Heart left ventricle (tissue), 16 donors: ENCODE results near the gene ADAMTS3. TPM values are rescaled to one million over a fixed set of nuclear protein-coding genes. Genes with fewer than 3 reads are reported as not detected.
A peak's percentile ranks its signal among the peaks of the same experiment; 100 is the strongest.

Source experiments
- ATAC-seq, 4 donors: fragments of 200-7000 bp; cut with Tn5 transposase; one replicate each; pipeline ENCODE4 v1.9.1; 2020 to 2022; ENCODE audit warnings: moderate library complexity in 4 of 4, mild to moderate bottlenecking in 3 of 4, moderate number of reproducible peaks in 1 of 4
- DNase-seq, 5 donors: peaks; one replicate each; pipeline ENCODE4 v3.0.0-alpha.2; 2020
- H3K27ac ChIP-seq, 12 donors: fragments of 200-600 bp; sonication (generic) in 4 of 12; one replicate each; pipeline versions ENCODE4 v1.5.0 to v1.8.0; 2016 to 2022; ENCODE audit warnings: mild to moderate bottlenecking in 2 of 12
- H3K27me3 ChIP-seq, 9 donors: fragments of 200-600 bp; sonication (generic) in 2 of 9; one replicate each; pipeline versions ENCODE4 v1.5.1 to v1.8.0; 2016 to 2022; ENCODE audit warnings: mild to moderate bottlenecking in 3 of 9
- H3K36me3 ChIP-seq, 9 donors: fragments of 200-600 bp; sonication (generic) in 2 of 9; one replicate each; pipeline versions ENCODE4 v1.5.0 to v1.8.0; 2018 to 2022; ENCODE audit warnings: mild to moderate bottlenecking in 2 of 9
- H3K4me1 ChIP-seq, 12 donors: fragments of 200-600 bp; sonication (generic) in 4 of 12; one replicate each; pipeline versions ENCODE4 v1.5.0 to v1.8.0; 2016 to 2022; ENCODE audit warnings: mild to moderate bottlenecking in 3 of 12
- H3K4me3 ChIP-seq, 12 donors: fragments of 200-600 bp; sonication (generic) in 4 of 12; one replicate each; pipeline versions ENCODE4 v1.5.0 to v1.8.0; 2017 to 2022; ENCODE audit warnings: mild to moderate bottlenecking in 9 of 12, moderate library complexity in 4 of 12
- H3K9me3 ChIP-seq, 12 donors: fragments of 200-600 bp; sonication (generic) in 4 of 12; one replicate each; pipeline versions ENCODE4 v1.5.0 to v1.8.0; 2016 to 2022; ENCODE audit warnings: mild to moderate bottlenecking in 1 of 12
- POLR2A ChIP-seq, 2 donors: fragments of 450-650 bp; IDR thresholded peaks; one replicate each; pipeline ENCODE4 v1.6.1; 2017; ENCODE audit warnings: antibody characterized with exemption in 2 of 2, mild to moderate bottlenecking in 2 of 2, moderate library complexity in 2 of 2
- WGBS, 4 donors: extraction: QIAGEN DNeasy Blood & Tissue Kit in 2 of 4; methylation state at CpG; one replicate each; pipeline versions ENCODE4 v1.1.5 to v1.1.7; 2013 to 2018; 5-methylcytosine and 5-hydroxymethylcytosine counted together
- intact Hi-C, 10 donors: fragments of 100-400 bp; cut with DNase I; formaldehyde crosslinking; loops; one replicate each; pipeline versions ENCODE4 v1.11.1 to v1.14.2; 2022
- polyA plus RNA-seq, 2 donors: library from polyadenylated mRNA; stranded (reverse); fragments of 200-250 nt; gene quantifications; one replicate each; pipeline ENCODE4 v1.2.3, GENCODE V29; 2013
- total RNA-seq, 9 donors: library from RNA; depleted of rRNA in 2 of 9; stranded (reverse); fragments of >200 nt in 2 of 9; fragmentation: NEBNext Ultra II Directional in 3 of 9; extraction: Animal tissue kit (Norgen Biotek cat#: 25700) in 3 of 9; gene quantifications; one replicate each; pipeline versions ENCODE4 v1.1.0 to v1.2.4, GENCODE V29; 2016 to 2023
- TF ChIP-seq, protein P1 (sequence below), 12 donors: fragments of 200-600 bp; sonication (generic) in 4 of 12; IDR thresholded peaks; one replicate each; pipeline versions ENCODE4 v1.5.0 to v1.8.0; 2018 to 2022; ENCODE audit warnings: antibody characterized with exemption in 12 of 12, mild to moderate bottlenecking in 5 of 12
- donor health status: ischemic (EF 13 %, LVEDD 7.1; RV severe dilation, severe dysfunction).
- donor health status: healthy with polysubstance abuse.
- donor health status: DM: no; HTN: yes; CAD: no.
- donor health status: DM: no; HTN: no; CAD: no.
- donor health status: ischemic (EF 25% LVEDD 6.9; RV normal size, moderate dysfunction).
- donor health status: ischemic (EF 25% LVEDD 5.7; RV mildly dilated, moderate dysfunction).
- donor health status: healthy.
- donor health status: DM: yes; HTN: yes; CAD: no.
- donor health status: ischemic (EF 35%, LVEDD 5.7; RV mildly dilated, moderate dysfunction).
- donor health status: nonischemic (EF 11% LVEDD 7.7; RV severe dilation, severe dysfunction).
- donor health status: DM: yes; HTN: yes; CAD: no.
- donor health status: PGD.
- donor health status: ischemic (EF 29% LVEDD 5.4; RV normal size, mild dysfunction).
- donor health status: nonischemic (EF 23%, LVEDD 6.1; RV moderate dilation, normal function).

ADAMTS3 gene
- total and polyA plus RNA-seq, 11 donors = 0.08 to 3.3 (median 0.42) TPM; not detected in 1

GRCh38 chr4:72376901-72377300, 192.1 kb downstream of the ADAMTS3 start:
- Histone ChIP-seq H3K4me1 (peaks cover 0 to 15% (median 2%) of the 10 kb centered on the region in 12 donors), H3K36me3 (no peaks in the 10 kb centered on the region), H3K27me3 (no peaks in the 10 kb centered on the region), H3K4me3 (no peak overlapping the region), H3K9me3 (no peaks in the 10 kb centered on the region), H3K27ac (no peak overlapping the region)
- DNase-seq = no peak
- no peak for TF ChIP-seq POLR2A (IDR thresholded peaks at IDR 0.05)
- TF ChIP-seq, protein P1, sequence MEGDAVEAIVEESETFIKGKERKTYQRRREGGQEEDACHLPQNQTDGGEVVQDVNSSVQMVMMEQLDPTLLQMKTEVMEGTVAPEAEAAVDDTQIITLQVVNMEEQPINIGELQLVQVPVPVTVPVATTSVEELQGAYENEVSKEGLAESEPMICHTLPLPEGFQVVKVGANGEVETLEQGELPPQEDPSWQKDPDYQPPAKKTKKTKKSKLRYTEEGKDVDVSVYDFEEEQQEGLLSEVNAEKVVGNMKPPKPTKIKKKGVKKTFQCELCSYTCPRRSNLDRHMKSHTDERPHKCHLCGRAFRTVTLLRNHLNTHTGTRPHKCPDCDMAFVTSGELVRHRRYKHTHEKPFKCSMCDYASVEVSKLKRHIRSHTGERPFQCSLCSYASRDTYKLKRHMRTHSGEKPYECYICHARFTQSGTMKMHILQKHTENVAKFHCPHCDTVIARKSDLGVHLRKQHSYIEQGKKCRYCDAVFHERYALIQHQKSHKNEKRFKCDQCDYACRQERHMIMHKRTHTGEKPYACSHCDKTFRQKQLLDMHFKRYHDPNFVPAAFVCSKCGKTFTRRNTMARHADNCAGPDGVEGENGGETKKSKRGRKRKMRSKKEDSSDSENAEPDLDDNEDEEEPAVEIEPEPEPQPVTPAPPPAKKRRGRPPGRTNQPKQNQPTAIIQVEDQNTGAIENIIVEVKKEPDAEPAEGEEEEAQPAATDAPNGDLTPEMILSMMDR (IDR thresholded peaks at IDR 0.05) = no peak
- ATAC-seq = no peak
- intact Hi-C loops = no loop called here

GRCh38 chr4:72375073-72375736, 193.8 kb downstream of the ADAMTS3 start:
- ATAC-seq = no peak
- Histone ChIP-seq H3K4me3 (no peak overlapping the region), H3K27ac (no peak overlapping the region), H3K9me3 (no peaks in the 10 kb centered on the region), H3K36me3 (no peaks in the 10 kb centered on the region), H3K4me1 (peaks cover 0 to 15% (median 2%) of the 10 kb centered on the region in 12 donors), H3K27me3 (no peaks in the 10 kb centered on the region)
- TF ChIP-seq, protein P1 (IDR thresholded peaks at IDR 0.05) = no peak
- no peak for TF ChIP-seq POLR2A (IDR thresholded peaks at IDR 0.05)
- intact Hi-C loops = no loop called here
- DNase-seq = no peak
- WGBS, 4 donors = 43 to 60% (median 51%) methylated on average over 4 of the region's 4 CpGs

GRCh38 chr4:72374159-72374558, 194.9 kb downstream of the ADAMTS3 start:
- no peaks in the 10 kb centered on the region for H3K9me3 ChIP-seq
- no peaks in the 10 kb centered on the region for H3K36me3 ChIP-seq
- ATAC-seq (peak in 3 of 4 donors; percentile 54 to 59 (median 55)), DNase-seq (no peak)
- H3K4me1 ChIP-seq = peaks cover 0 to 15% (median 2%) of the 10 kb centered on the region in 12 donors
- H3K27me3 ChIP-seq = no peaks in the 10 kb centered on the region
- WGBS, 4 donors = 16 to 20% (median 18%) methylated on average over 1 of the region's 1 CpG
- no peak for TF ChIP-seq POLR2A (IDR thresholded peaks at IDR 0.05)
- TF ChIP-seq, protein P1 (IDR thresholded peaks at IDR 0.05) = no peak
- intact Hi-C loops = no loop called here
- H3K4me3 ChIP-seq = no peak overlapping the region
- no peak overlapping the region for H3K27ac ChIP-seq

DNA sequence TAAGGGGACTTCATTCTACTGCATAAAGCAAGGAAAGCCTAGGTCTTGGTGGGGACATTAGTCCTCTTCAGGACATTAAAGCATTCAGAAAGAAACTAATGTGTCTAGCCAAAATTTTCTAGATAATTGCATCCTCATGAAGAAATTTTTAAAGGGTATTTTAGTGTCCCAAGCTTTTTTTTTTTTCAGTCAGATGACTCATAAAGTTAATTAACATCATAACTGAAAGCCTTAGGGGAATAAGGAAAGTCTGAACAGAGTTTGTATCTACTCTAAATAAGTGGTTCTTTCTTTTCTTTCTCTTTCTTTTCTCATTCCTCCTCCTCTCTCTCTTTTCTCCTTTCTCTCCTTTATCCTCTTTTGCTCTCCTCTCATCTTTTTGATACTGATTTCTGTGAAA, 202.4 kb downstream of the ADAMTS3 start:
- intact Hi-C loops = no loop called here
- TF ChIP-seq, protein P1 (IDR thresholded peaks at IDR 0.05) = no peak
- no peak for TF ChIP-seq POLR2A (IDR thresholded peaks at IDR 0.05)
- no peak for DNase-seq
- H3K4me3 ChIP-seq = no peak overlapping the region
- no peaks in the 10 kb centered on the region for H3K36me3 ChIP-seq
- no peak overlapping the region for H3K27ac ChIP-seq
- no peaks in the 10 kb centered on the region for H3K27me3 ChIP-seq
- no peaks in the 10 kb centered on the region for H3K4me1 ChIP-seq
- no peaks in the 10 kb centered on the region for H3K9me3 ChIP-seq
- no peak for ATAC-seq
